ENCODE measurements around the gene ATP6V0E1.
"Not testable (repeated sequence)": the region's sequence is repeated elsewhere in the genome, so short reads cannot be mapped to it uniquely, and the experiment has no call there.

ATP6V0E1 gene

DNA sequence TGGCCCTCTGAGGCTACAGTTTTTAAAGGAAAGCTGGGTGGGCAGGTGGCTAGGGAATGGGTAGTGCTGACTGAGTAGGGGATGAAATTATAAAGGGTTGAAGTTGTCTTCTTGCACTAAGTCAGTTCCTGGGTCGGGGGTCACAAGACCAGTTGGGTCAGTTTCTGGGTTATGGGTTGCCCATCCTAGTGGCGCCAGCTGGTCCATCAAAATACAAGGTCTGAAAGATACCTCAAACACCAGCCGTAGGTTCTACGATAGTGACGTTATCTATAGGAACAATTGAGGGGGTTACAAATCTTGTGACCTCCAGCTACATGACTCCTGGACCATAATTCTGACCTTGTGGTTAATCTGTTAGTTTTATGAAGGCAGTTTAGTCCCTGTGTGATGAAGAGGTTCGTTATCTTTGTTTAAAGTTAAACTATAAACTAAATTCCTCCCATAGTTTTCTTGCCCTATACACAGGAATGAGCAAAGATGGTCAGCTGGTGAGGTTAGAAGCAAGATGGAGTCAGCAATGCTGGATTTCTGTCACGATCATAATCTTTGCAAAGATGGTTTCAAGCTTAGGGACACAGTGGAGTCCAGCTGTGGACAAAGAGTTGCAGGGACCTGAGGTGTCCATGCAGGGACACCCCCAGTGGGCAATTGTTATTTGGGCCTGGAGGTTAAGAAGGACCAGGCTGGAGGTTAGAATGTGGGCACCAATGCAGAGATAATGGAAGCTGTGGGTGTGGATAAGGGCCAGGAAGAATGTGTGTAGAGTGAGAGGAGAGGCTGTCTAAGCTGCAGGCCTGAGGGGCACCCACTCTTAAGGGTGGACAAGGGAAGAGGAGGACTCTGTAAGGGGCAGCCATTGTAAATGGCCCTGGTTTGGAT lies 58.6 kb downstream of the ATP6V0E1 start:
- DNase-seq = no peak

DNA sequence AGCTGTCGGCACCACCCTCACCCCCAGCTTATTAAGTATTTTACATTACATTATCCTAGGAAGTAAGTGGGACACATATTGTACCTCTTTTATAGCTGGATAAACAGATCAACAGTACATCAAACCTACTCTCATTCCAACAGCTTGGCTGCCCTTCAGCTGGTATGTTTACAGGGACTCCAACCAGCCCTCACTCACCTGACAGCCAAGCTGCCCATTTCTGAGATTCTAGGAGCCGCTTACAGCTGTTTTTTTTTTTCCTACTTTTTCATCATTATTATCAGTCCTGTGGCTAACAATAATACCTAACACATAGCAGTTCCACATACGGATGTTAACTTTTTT lies 59.2 kb downstream of the ATP6V0E1 start:
- no peak for DNase-seq

DNA sequence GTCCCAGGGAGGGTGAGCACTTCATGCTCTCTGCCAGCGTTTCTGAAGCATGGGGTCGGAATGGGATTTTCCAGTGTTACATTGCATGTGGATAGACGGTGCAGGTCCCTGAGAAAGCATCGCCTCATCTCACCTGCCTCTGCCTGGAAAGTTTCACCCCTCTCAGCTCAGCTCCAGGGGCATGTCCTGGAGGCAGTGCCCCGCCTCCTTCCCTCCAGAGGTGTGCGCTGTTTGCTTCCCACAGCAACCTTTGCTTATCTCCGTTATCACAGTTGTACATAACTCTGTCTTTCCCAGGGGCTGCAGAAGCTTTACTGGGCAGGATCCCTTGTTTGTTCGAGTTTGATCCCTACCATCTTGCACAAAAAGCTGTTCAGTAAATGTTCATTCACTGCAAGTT lies 61.9 kb downstream of the ATP6V0E1 start:
- no peak for DNase-seq

DNA sequence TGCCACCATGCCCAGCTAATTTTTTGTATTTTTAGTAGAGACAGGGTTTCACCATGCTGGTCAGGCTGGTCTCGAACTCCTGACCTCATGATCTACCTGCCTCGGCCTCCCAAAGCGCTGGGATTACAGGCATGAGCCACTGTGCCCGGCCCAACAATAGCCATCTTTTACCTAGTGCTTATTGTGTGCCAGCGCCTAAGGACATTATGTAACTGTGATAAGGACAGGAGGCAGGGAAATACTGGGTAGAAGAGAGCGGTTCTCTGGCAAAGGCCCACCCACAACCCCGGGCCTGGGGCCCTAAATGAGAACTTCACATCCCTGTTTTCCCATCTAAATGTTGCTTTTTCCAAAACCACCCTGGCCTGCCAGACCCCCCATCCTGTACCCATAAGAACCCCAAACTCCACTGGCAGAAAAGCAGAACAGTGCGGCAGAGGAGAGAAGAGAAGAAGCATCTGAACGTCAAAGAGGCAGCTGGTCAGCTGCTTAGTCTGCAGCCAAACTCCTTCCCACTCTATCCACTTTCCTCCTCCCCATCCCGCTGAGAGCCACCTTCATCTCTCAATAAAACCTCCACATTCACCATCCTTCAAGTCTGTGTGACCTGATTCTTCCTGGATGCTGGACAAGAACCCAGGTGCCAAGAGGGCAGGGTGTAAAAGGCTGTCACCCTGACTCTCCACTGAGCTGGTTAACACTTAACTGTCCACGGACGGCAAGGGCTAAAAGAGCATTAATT lies 63.7 kb downstream of the ATP6V0E1 start:
- DNase-seq = not testable (repeated sequence)

DNA sequence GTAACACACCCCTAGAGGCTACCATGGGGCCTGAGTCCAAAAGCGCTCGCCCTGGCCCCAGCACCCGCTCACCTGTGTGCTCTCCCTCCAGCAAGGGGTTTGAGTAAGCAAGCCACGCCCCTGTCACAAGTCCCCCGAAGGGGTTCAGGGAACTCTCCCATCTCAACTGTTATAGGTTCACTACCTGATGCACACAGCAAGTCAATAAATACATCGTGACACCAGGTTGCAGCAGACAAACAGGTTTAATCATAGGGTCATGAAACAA lies 64.2 kb downstream of the ATP6V0E1 start:
- DNase-seq = no peak

DNA sequence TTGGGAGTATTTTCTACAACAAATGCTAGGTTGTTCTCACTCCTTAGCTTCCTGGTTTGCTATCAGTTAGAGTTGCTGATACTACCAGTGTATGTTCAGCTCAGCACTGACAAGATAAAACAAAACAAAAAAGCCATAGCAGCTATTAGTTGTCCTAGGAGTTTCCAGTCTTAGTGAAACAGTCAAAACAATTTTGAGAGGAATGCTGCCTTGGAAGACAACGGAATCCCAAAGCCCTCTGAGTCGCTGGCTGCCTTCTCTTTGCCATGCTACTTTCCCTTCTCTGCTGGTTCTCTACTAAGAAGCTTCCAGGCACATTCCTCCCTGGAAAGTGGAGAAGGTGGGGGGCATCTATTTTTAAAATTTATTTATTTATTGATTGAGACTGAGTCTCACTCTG lies 67.2 kb downstream of the ATP6V0E1 start:
- no peak for DNase-seq

DNA sequence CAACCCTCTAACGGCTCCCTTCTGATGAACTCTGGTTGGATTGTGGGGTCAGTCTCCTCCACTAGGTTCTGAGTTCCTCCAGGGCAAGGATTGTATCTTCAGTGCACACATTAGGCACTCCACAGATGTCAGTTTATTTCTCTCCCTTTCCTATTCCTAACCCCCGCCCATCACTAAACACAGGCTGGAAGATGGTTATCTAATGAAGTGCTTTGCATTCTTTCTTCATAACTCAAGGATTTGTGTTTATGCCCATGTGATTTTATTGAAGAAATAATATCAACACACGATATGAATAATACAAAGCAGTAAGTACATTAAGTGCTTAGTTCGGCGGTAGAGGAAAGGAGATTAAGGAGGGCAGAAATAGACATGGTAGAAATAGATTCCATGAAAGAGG lies 68.2 kb downstream of the ATP6V0E1 start:
- DNase-seq = no peak

DNA sequence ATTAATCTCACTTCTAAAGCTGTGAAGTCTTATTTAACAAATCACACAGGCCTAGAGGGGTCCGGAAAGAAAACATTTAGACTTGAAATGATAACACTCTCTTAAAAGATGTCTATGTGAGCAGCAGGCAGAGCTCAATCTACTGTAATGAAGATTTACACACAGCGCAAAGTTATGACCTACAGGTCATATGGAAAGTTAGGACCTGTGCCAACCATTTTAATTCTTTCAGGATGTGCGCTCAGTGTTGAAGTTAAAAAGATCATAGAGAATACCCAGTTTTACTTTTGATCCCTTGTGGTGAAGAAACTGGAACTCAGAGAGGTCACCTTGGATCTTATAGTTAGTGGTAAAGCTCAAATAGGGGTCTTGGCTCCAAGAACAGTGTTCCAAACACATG lies 69.5 kb downstream of the ATP6V0E1 start:
- no peak for DNase-seq

DNA sequence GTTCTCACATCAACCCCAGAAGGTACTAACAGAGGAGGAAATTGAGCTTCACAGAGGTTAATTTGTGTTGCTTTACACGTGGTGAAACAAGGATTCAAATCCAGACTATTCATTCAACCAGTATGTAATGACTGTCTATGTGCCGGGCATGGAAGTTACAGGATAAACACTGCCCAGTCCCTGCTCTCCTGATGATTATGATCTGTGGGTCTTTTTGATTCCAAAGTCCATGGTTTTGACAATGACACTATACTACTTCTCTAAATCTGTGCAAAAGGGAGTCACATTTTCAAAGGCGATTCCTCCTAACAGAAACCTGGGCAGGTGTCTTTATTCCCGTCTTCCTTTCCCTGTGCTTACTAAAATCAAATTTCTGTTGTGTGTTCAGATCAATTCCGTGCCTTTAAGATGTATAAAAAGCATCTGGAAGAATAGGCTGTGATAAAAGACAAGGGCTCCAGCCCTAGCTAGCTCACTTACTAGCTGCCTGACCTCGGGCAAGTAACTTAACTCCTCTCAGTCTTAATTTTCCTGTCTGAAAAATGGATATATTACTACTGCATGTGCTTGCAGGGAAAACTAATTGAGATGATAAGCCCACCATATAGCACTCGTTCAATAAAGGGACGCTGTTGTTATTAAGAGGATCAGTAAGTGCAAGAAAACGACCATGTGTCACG lies 71.6 kb downstream of the ATP6V0E1 start:
- no peak for DNase-seq

DNA sequence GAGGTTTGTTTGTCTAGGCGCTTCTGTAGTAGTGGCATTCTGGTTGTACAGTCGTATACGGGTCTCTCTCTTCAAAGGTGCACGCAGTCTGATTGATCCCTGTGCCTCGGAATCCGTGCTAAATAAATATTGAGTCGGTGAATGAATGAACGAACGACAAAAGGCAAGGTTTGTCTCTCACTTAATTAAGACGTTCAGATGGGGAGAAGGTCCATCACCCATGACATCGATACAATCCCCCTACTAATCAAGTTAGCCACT lies 72.1 kb downstream of the ATP6V0E1 start:
- DNase-seq = no peak

DNA sequence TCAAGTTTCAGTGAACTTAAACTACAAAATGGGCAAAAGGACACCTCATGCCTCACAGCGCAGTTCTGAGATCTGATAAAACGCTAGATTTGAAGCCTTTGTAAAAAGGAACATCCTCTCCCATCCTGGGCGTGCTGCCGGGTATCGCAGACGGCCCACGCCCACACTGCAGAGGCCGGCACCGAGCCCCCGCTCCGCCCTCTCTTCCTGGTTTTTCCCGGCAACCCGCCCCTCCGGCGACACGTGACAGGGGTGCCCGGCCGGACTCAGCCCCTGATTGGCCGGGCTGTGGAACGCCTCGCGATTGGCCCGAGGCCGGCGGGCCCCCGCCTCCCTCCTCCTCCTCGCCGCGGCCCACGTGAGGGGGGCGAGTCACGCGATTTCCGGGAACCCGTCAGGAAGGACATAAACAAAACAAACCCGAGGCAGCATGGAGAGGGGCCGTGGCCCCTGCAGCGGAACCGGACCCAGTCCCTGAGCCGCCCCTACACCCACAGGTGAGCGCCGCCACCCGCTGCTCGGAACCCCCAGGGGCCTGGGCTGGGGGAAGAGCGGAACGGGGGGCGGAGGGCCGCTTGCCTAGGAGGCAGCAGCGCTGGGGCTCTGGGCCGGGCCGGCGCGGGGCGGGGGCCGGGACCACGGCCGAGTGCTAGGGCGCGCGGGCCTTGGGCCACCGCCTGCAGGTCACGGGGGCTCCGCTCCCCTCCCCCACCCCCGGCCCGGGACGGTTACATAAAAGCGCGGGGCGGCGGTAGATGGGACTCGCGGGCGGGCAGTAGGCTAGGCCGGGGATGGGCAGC lies 72.6 kb downstream of the ATP6V0E1 start, which contains the start of gene CREBRF:
Gene CREBRF (plus strand): TSS at position 370 of the 800 bp plus-strand sequence. CDS start 24,424 bp downstream, outside the sequence.
- DNase-seq = peak; percentile 49

DNA sequence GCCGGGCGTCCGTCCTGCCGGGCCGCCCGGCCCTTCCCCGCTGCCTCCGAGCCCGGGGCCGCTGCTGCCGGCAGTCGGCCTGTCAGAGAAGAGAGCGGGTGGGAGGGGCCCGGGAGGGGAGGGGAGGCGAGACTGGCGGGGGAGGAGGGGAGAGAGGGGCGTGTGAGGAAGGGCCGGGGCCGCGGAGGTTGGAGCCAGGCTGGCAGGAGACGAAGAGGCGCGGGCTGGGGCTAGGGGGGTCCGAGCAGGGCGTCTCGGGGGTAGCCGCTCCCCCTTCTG lies 73.2 kb downstream of the ATP6V0E1 start:
- no peak for DNase-seq

DNA sequence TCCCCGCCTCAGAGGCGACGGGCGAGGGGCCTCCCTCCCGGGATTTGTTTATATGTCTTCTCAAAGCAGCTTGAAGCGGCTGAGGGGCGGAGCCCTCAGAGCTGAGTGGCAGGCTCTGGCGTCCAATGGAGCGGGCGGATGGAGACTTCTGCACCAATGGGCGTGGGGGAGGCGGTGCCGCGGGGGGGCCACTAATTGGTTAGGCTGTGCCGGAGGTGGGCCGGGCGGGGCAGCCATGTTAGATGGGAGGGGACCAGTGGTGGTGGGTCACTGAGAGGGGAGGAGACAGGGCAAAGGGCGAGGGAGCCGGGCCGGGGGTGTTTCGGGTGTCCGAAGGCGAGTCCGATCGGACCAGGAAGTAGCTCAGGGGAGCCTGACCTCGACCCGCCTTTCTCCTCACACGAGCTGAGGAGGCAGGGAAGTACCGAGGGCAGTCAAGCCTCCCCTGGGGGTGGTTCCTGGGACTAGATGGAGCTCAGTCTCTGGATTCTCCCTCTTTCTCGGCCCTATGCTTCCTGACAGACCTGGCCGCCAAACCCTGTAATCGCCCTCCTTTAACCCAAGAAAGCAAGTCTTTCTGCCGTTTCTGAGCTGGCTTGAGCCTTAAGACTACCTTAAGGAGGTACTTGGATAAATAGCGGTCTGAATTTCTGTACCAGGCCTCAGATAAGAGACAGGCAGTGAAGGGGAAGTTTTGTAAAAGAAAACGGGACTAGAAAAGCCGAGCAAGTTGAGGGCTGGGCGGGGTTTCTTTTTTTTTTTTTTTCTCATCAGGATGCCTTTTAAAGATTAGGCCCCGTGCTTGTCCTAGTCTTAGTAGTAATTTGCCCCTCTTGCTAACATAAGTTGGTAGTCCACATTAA lies 73.7 kb downstream of the ATP6V0E1 start:
- peak; percentile 79 for DNase-seq

DNA sequence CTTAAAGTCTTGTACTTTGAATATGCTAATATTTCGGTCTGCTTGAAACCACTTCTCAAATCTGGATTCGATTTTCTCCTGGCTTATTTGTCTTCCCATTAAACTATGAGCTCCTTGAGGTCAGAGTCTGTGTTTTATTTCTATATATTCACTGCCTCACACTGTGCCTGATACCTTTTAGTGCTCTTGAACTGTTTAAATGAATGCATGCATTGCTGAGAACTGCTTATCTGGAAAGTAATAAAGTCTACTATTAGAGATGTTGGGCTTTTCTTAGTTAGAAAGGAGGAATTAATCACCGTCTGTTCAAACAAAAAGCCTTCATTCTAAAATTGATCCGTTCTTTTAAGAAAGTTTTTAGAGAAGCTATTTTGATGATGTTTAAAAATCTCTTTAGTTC lies 78.6 kb downstream of the ATP6V0E1 start:
- no peak for DNase-seq

DNA sequence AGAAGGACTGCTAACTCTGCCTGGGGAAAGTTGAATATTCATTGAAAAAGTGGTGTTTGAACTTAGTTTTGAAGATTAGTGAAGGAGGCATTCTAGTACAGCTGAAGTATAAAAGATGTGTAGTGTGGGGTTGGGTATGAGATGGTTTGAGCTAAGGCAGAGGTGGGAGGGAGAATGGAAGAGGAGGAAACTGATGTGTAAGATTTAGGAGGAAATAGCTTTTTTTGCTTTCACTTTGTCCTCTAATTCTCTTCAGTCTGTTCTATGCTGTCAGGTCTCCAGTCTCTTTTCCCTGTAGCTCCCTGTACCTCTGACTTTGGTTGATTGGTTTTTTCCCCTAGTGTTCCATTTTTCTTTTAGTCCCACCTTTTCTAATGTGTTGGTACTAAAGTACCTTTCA lies 81.6 kb downstream of the ATP6V0E1 start:
- no peak for DNase-seq

DNA sequence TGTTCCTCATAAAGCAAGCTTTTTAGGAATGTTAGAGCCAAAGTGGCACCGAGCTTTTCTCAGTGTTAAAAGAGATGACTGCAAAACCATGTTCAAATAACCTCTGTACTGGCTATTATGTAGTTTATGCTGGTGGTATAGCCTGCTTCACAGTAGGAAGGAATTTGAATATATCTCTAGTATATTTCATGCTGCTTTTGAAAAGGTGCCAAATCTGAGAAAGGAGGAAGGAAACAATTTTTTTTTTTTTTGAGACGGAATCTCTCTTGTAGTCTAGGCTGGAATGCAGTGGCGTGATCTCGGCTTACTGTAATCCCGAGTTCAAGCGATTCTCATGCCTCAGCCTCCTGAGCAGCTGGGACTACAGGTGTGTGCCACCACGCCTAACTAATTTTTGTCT lies 86.1 kb downstream of the ATP6V0E1 start:
- DNase-seq = no peak

DNA sequence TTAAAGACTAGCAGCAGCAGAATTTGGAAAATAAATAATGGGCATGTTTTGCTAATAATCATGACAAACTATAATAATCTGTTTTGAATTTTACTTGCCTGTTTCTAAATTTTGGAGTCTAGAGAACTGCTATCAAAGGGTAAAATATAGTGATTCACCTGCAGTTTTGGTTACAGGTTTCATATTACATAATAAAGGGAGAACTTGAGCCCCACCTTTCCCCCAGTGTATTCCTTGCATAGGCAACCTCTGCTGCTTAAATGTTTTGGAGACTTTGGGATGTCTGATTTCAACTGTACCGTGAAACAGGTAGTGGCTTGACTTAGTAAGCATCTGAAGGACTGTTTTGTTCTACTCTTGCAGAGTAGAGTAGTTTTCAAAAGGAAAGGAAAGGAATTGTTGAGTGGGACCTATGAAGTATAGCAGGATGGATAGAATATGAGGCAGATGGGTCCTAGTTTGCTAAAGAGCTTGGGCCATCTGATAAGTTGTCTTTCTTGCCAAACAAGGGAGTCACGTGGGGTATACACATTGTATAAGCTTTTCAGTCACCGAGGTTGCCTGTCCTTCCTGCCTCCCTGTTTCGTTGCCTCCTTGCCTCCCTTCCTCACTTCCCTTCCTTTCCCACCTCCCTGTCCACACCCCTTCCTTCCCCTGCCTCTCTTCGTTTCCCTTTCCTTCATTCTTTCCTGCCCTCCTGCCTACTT lies 91.7 kb downstream of the ATP6V0E1 start:
- no peak for DNase-seq

DNA sequence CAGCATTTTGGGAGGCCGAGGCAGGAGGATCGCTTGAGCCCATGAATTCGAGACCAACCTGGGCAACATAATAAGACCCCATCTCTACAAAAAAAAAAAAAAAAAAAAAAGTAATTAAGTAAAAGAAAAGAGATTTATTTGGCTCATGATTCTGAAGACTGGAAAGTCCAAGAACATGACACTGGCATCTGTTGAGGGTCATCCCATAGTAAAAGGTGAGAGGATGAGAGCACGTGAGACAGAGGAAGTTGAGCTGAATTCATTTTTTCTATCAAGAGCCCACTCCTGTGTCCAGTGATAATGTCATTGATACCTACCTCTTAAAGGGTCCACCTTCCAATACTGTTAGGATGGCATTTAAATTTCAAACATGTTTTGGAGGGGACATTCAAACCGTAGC lies 92.4 kb downstream of the ATP6V0E1 start:
- DNase-seq = no peak

DNA sequence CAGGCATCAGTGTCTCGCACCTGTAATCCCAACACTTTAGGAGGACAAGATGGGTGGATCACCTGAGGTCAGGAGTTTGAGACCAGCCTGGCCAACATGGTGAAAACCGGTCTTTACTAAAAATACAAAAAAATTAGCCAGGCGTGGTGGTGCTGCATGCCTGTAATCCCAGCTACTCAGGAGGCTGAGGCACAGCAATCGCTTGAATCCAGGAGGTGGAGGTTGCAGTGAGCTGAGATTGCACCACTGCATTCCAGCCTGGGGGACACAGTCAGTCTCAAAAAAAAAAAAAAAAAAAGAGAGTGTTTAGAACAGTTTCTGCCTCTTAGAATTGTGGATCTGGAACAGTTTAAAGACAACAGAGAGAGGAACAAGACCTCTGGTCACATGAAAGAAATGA lies 92.9 kb downstream of the ATP6V0E1 start:
- DNase-seq = not testable (repeated sequence)

DNA sequence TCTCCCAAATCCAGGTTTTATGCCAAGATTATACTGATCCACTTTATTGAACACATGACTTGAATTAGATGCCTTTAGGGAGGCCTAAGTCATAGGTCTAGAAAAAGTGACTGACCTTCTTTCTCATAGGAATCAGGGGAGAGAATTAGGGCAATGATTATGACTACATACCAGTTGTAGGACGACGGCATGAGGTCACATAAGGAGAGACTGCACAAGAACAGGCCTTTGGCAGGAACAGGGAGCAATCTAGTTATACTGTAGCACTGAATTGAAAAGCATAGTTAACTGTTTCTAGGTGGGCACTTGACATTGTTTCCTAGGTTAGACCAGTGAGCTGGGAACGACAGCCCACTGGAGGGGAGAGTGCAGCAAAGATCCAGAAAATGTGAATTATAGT lies 95.3 kb downstream of the ATP6V0E1 start:
- DNase-seq = no peak

Data from NCI-H524 treated with DMSO at 0.1 percent for 48 hours (cell line).